ENCODE results near the gene THAP4.

THAP4 gene

GRCh38 chr2:241556746-241557145, 80.2 kb downstream of the THAP4 start:
- no peak overlapping the region for H3K27ac ChIP-seq
- H3K36me3 ChIP-seq (replicated peaks), result no peaks in the 10 kb centered on the region
- DNase-seq, result no peak
- H3K4me3 ChIP-seq (ENCODE audit: low read depth, low read length), result no peak overlapping the region
- in situ Hi-C loops (cut with HindIII; ENCODE audit: low pct_ligation_motif_present, low sequenced_read_pairs), result no loop called here
- H3K27me3 ChIP-seq (replicated peaks), result no peaks in the 10 kb centered on the region
- TF ChIP-seq CTCF (IDR thresholded peaks at IDR 0.05; ENCODE audit: low read depth, low read length, missing control alignments), result no peak

- no peak overlapping the region for H3K4me3 ChIP-seq (ENCODE audit: low read depth, low read length)
- in situ Hi-C loops (cut with HindIII; ENCODE audit: low pct_ligation_motif_present, low sequenced_read_pairs), result no loop called here
- no peak for DNase-seq
- no peak overlapping the region for H3K27ac ChIP-seq
- H3K27me3 ChIP-seq (replicated peaks), result no peaks in the 10 kb centered on the region
- no peaks in the 10 kb centered on the region for H3K36me3 ChIP-seq (replicated peaks)
- TF ChIP-seq CTCF (IDR thresholded peaks at IDR 0.05; ENCODE audit: low read depth, low read length, missing control alignments), result no peak
Measured at GRCh38 chr2:241555711-241556110, 81.2 kb downstream of the THAP4 start.

GRCh38 chr2:241554610-241555322, 82.2 kb downstream of the THAP4 start:
- in situ Hi-C loops (cut with HindIII; ENCODE audit: low pct_ligation_motif_present, low sequenced_read_pairs), result no loop called here
- TF ChIP-seq CTCF (IDR thresholded peaks at IDR 0.05; ENCODE audit: low read depth, low read length, missing control alignments), result no peak
- no peak overlapping the region for H3K4me3 ChIP-seq (ENCODE audit: low read depth, low read length)
- no peak overlapping the region for H3K27ac ChIP-seq
- DNase-seq, result no peak
- no peaks in the 10 kb centered on the region for H3K36me3 ChIP-seq (replicated peaks)
- no peaks in the 10 kb centered on the region for H3K27me3 ChIP-seq (replicated peaks)

- TF ChIP-seq CTCF (IDR thresholded peaks at IDR 0.05; ENCODE audit: low read depth, low read length, missing control alignments), result no peak
- Histone ChIP-seq H3K36me3 (replicated peaks) (no peaks in the 10 kb centered on the region), H3K27me3 (replicated peaks) (no peaks in the 10 kb centered on the region), H3K4me3 (ENCODE audit: low read depth, low read length) (no peak overlapping the region), H3K27ac (no peak overlapping the region)
- in situ Hi-C loops (cut with HindIII; ENCODE audit: low pct_ligation_motif_present, low sequenced_read_pairs), result no loop called here
- no peak for DNase-seq
Measured at GRCh38 chr2:241553981-241554380, 83.0 kb downstream of the THAP4 start.

- no peak for TF ChIP-seq CTCF (IDR thresholded peaks at IDR 0.05; ENCODE audit: low read depth, low read length, missing control alignments)
- DNase-seq, result no peak
- Histone ChIP-seq H3K27ac (no peak overlapping the region), H3K36me3 (replicated peaks) (no peaks in the 10 kb centered on the region), H3K27me3 (replicated peaks) (no peaks in the 10 kb centered on the region), H3K4me3 (ENCODE audit: low read depth, low read length) (no peak overlapping the region)
- in situ Hi-C loops (cut with HindIII; ENCODE audit: low pct_ligation_motif_present, low sequenced_read_pairs), result no loop called here
Measured at GRCh38 chr2:241553512-241553830, 83.5 kb downstream of the THAP4 start.
